PC-9 (cell line): ENCODE measurements around the gene CNIH3. TPM values are rescaled to one million over a fixed set of nuclear protein-coding genes. Genes with fewer than 3 reads are reported as not detected.

Source experiments
- BruUV-seq: library from RNA; stranded (reverse); fragments of 400-500 nt; replicated peaks from 2 replicates; lab custom pipeline; 2021; lab: Mats Ljungman, UMichigan
- CTCF ChIA-PET: fragments of 300-600 bp; sonication (Branson Sonifier 250); formaldehyde crosslinking; loops from one replicate; lab custom pipeline; 2022; ENCODE audit warnings: antibody characterized with exemption; lab: Charles Lee
- POLR2A ChIA-PET: fragments of 300-600 bp; sonication (Branson Sonifier 250); formaldehyde crosslinking; loops from one replicate; lab custom pipeline; 2022; ENCODE audit warnings: antibody characterized with exemption; ENCODE audit not compliant: unreplicated experiment; lab: Charles Lee
- DNase-seq, 2 experiments: peaks; one replicate each; pipeline versions ENCODE4 v3.0.0 to v3.0.0-alpha.2; 2015 to 2022; ENCODE audit warnings: mixed read lengths in 1 of 2
- H2AFZ ChIP-seq: fragments of 200-600 bp; sonication (generic); 2 replicates; pipeline ENCODE4 v1.8.1; 2017; ENCODE audit warnings: antibody characterized with exemption
- H3F3A ChIP-seq: fragments of 200-600 bp; sonication (generic); 2 replicates; pipeline ENCODE4 v1.8.1; 2017; ENCODE audit warnings: antibody characterized with exemption, mild to moderate bottlenecking, low read depth; ENCODE audit not compliant: insufficient read depth
- H3K27ac ChIP-seq: fragments of 200-600 bp; sonication (generic); 2 replicates; pipeline ENCODE4 v1.6.1; 2016; ENCODE audit warnings: mixed run types
- H3K27me3 ChIP-seq: fragments of 200-600 bp; sonication (generic); 2 replicates; pipeline ENCODE4 v1.6.1; 2016; ENCODE audit warnings: low read depth, mixed run types; ENCODE audit not compliant: insufficient read depth
- H3K36me3 ChIP-seq: fragments of 200-600 bp; sonication (generic); 2 replicates; pipeline ENCODE4 v1.6.1; 2016; ENCODE audit warnings: low read depth, mixed run types
- H3K4me1 ChIP-seq: fragments of 200-600 bp; sonication (generic); replicated peaks from 2 replicates; pipeline ENCODE4 v1.6.1; 2016; ENCODE audit warnings: mixed run types; ENCODE audit not compliant: insufficient read depth
- H3K4me2 ChIP-seq: fragments of 200-600 bp; sonication (generic); 2 replicates; pipeline ENCODE4 v1.6.1; 2017; ENCODE audit warnings: mixed run types
- H3K4me3 ChIP-seq: fragments of 200-600 bp; sonication (generic); 2 replicates; pipeline ENCODE4 v1.6.1; 2016; ENCODE audit warnings: mixed run types
- H3K79me2 ChIP-seq: fragments of 200-600 bp; sonication (generic); 2 replicates; pipeline ENCODE4 v1.6.1; 2017; ENCODE audit warnings: low read depth, mixed run types
- H3K9me2 ChIP-seq: fragments of 200-600 bp; sonication (generic); 2 replicates; pipeline ENCODE4 v1.8.1; 2017; ENCODE audit warnings: mild to moderate bottlenecking; ENCODE audit not compliant: insufficient read depth
- H3K9me3 ChIP-seq: fragments of 200-600 bp; sonication (generic); 2 replicates; pipeline ENCODE4 v1.8.1; 2016; ENCODE audit warnings: low read depth; ENCODE audit not compliant: insufficient read depth
- H4K20me1 ChIP-seq: fragments of 200-600 bp; sonication (generic); 2 replicates; pipeline ENCODE4 v1.8.1; 2017; ENCODE audit not compliant: insufficient read depth
- EZH2 ChIP-seq: fragments of 200-600 bp; sonication (generic); IDR thresholded peaks from 2 replicates; pipeline ENCODE4 v1.8.0; 2017; ENCODE audit warnings: antibody characterized with exemption, low read depth
- intact Hi-C: fragments of 100-400 bp; cut with micrococcal nuclease; formaldehyde crosslinking; loops from one replicate; pipeline ENCODE4 v1.10.0; 2022; ENCODE audit not compliant: unreplicated experiment
- total RNA-seq: library from RNA; stranded (reverse); gene quantifications from 2 replicates; pipeline ENCODE4 v1.2.3, GENCODE V29; 2021
- TF ChIP-seq, protein P1 (sequence below): fragments of 200-600 bp; sonication (generic); conservative IDR thresholded peaks from 2 replicates; pipeline ENCODE4 v1.6.1; 2017; ENCODE audit warnings: mixed run types, antibody characterized with exemption, mild to moderate bottlenecking, moderate library complexity

Gene CNIH3
- total RNA-seq, 1 experiment from 2014 or later = 8.4 TPM

- no peak overlapping the region for H3K4me2 ChIP-seq
- H3K4me3 ChIP-seq = no peak overlapping the region
- H4K20me1 ChIP-seq = 0 out of 2 replicates have a peak, but pooled peaks cover 3% of the 10 kb centered on the region
- H3K27ac ChIP-seq = no peak overlapping the region
- H3K27me3 ChIP-seq = no peaks in the 10 kb centered on the region
- no peak for TF ChIP-seq EZH2
- TF ChIP-seq, protein P1, sequence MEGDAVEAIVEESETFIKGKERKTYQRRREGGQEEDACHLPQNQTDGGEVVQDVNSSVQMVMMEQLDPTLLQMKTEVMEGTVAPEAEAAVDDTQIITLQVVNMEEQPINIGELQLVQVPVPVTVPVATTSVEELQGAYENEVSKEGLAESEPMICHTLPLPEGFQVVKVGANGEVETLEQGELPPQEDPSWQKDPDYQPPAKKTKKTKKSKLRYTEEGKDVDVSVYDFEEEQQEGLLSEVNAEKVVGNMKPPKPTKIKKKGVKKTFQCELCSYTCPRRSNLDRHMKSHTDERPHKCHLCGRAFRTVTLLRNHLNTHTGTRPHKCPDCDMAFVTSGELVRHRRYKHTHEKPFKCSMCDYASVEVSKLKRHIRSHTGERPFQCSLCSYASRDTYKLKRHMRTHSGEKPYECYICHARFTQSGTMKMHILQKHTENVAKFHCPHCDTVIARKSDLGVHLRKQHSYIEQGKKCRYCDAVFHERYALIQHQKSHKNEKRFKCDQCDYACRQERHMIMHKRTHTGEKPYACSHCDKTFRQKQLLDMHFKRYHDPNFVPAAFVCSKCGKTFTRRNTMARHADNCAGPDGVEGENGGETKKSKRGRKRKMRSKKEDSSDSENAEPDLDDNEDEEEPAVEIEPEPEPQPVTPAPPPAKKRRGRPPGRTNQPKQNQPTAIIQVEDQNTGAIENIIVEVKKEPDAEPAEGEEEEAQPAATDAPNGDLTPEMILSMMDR = no peak
- no peaks in the 10 kb centered on the region for H3K9me2 ChIP-seq
- H3K79me2 ChIP-seq = no peaks in the 10 kb centered on the region
- no peak overlapping the region for H2AFZ ChIP-seq
- DNase-seq = no peak
- no peaks in the 10 kb centered on the region for H3K36me3 ChIP-seq
- H3F3A ChIP-seq = no peaks in the 10 kb centered on the region
- H3K4me1 ChIP-seq = no peaks in the 10 kb centered on the region
- intact Hi-C loops = no loop called here
- no peaks in the 10 kb centered on the region for H3K9me3 ChIP-seq
- ChIA-PET CTCF (no interaction called here), POLR2A (no interaction called here)
- no TSS peak for BruUV-seq
Measured at GRCh38 chr1:224679606-224680005, 63.5 kb downstream of the CNIH3 start.

DNA sequence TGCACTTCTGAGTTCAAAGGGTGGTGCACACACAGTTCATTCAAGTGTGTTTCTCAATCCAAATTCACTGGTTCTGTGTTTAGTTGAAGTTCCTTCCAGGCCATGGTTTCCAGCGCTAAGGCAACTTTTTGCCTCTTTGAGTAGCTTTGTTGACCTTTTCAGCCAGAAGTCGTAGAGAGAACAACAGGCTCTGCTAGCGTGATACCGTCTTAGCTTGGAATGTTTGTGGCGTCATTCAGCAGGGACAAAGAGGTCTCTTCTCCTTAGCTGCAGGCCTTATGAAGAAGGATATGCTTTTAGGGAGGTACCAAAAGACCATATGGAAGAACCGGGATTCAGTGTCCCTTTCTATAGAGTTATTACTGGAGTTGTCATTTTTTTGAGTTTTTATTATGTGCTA lies 65.7 kb downstream of the CNIH3 start:
- CTCF ChIA-PET = no interaction called here

DNA sequence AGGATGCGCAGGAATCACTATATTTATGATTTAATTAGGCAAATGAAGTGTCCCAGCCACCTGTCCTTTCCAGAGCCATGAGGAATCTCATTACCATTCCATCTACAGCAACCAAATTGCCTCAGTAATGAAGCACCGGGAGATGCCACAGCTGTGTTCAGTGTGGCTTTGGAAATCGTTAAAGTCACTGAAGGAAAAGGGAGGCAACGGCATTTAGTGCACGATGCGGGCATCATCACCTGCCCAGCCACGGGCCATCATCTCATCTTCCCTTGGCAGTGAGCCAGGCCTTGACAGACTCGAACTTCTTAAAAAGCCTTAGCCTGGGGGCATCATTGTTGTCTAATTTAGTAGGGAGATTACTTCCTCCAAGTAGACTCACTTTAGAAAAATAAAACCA lies 67.8 kb downstream of the CNIH3 start:
- DNase-seq = no peak
- intact Hi-C loops = no loop called here
- Histone ChIP-seq H4K20me1 (no peaks in the 10 kb centered on the region), H2AFZ (no peak overlapping the region), H3K36me3 (no peaks in the 10 kb centered on the region), H3K4me1 (no peaks in the 10 kb centered on the region), H3K79me2 (no peaks in the 10 kb centered on the region), H3F3A (no peaks in the 10 kb centered on the region), H3K4me2 (no peak overlapping the region), H3K27ac (no peak overlapping the region), H3K27me3 (no peaks in the 10 kb centered on the region), H3K4me3 (no peak overlapping the region), H3K9me3 (no peaks in the 10 kb centered on the region), H3K9me2 (no peaks in the 10 kb centered on the region)
- CTCF ChIA-PET = no interaction called here
- POLR2A ChIA-PET = no interaction called here
- no peak for TF ChIP-seq EZH2
- TF ChIP-seq, protein P1 = no peak
- no TSS peak for BruUV-seq

More for the DNA sequence above, 65.7 kb downstream of the CNIH3 start:
- Histone ChIP-seq H3K4me2 (no peak overlapping the region), H2AFZ (no peak overlapping the region), H3F3A (no peaks in the 10 kb centered on the region), H3K4me1 (no peaks in the 10 kb centered on the region), H3K9me2 (no peaks in the 10 kb centered on the region), H3K4me3 (no peak overlapping the region), H3K36me3 (no peaks in the 10 kb centered on the region), H3K27me3 (no peaks in the 10 kb centered on the region), H3K79me2 (no peaks in the 10 kb centered on the region), H3K9me3 (no peaks in the 10 kb centered on the region), H3K27ac (no peak overlapping the region), H4K20me1 (0 out of 2 replicates have a peak, but pooled peaks cover 3% of the 10 kb centered on the region)
- POLR2A ChIA-PET = no interaction called here
- no peak for DNase-seq
- BruUV-seq = no TSS peak
- TF ChIP-seq EZH2 = no peak
- TF ChIP-seq, protein P1 = no peak
- intact Hi-C loops = no loop called here
